ENCODE measurements around the gene MLXIP. TPM values are rescaled to one million over a fixed set of nuclear protein-coding genes. Genes with fewer than 3 reads are reported as not detected.
"Not testable (repeated sequence)": the region's sequence is repeated elsewhere in the genome, so short reads cannot be mapped to it uniquely, and the experiment has no call there.

MLXIP gene
- total RNA-seq, 4 donors from 2014 or later: 9.6 to 20.0 (median 11.4) TPM

GRCh38 chr12:122104844-122105243 lies 26.3 kb downstream of the MLXIP start:
- WGBS, 2 donors: 60 to 68% methylated on average over 7 of the region's 7 CpGs
- peaks cover 17 to 76% (median 41%) of the 10 kb centered on the region in 3 donors for H3K4me1 ChIP-seq

GRCh38 chr12:122105496-122105895 lies 26.9 kb downstream of the MLXIP start:
- H3K9me3 ChIP-seq; H3K36me3 ChIP-seq; H3K27me3 ChIP-seq; H3K4me3 ChIP-seq; DNase-seq; intact Hi-C loops (cut with DNase I): not testable (repeated sequence)
- Histone ChIP-seq H3K27ac (peak overlapping the region in 3 of 4 donors; percentile 22 to 35 (median 24)), H3K4me1 (peaks cover 15 to 76% (median 40%) of the 10 kb centered on the region in 3 donors)
- WGBS, 2 donors: 71 to 75% methylated on average over 10 of the region's 11 CpGs

More at GRCh38 chr12:122104844-122105243, 26.3 kb downstream of the MLXIP start:
- no peak for TF ChIP-seq CTCF (IDR thresholded peaks at IDR 0.05)
- no peak for TF ChIP-seq POLR2A (IDR thresholded peaks at IDR 0.05)
- Histone ChIP-seq H3K27ac (no peak overlapping the region), H3K4me3 (no peak overlapping the region), H3K27me3 (no peaks in the 10 kb centered on the region), H3K9me3 (no peaks in the 10 kb centered on the region), H3K36me3 (no peaks in the 10 kb centered on the region)
- no peak for DNase-seq
- intact Hi-C loops (cut with DNase I): no loop called here

- H3K9me3 ChIP-seq: no peaks in the 10 kb centered on the region
- 86 to 88% methylated on average over 6 to 7 of the region's 8 CpGs for WGBS, 2 donors
- no peak for DNase-seq
- H3K4me3 ChIP-seq: no peak overlapping the region
- peak overlapping the region in 1 of 4 donors; percentile 18 for H3K27ac ChIP-seq
- H3K27me3 ChIP-seq: no peaks in the 10 kb centered on the region
- peaks cover 15 to 81% (median 41%) of the 10 kb centered on the region in 3 donors for H3K4me1 ChIP-seq
- intact Hi-C loops (cut with DNase I): no loop called here
- no peaks in the 10 kb centered on the region for H3K36me3 ChIP-seq
- no peak for TF ChIP-seq POLR2A (IDR thresholded peaks at IDR 0.05)
- no peak for TF ChIP-seq CTCF (IDR thresholded peaks at IDR 0.05)
Observed at GRCh38 chr12:122106843-122107242, 28.3 kb downstream of the MLXIP start.

- TF ChIP-seq POLR2A (IDR thresholded peaks at IDR 0.05) (no peak), CTCF (IDR thresholded peaks at IDR 0.05) (no peak)
- no peak overlapping the region for H3K4me3 ChIP-seq
- no peaks in the 10 kb centered on the region for H3K27me3 ChIP-seq
- peak overlapping the region in 1 of 4 donors; percentile 18 for H3K27ac ChIP-seq
- H3K9me3 ChIP-seq: no peaks in the 10 kb centered on the region
- peaks cover 15 to 82% (median 41%) of the 10 kb centered on the region in 3 donors for H3K4me1 ChIP-seq
- H3K36me3 ChIP-seq: no peaks in the 10 kb centered on the region
- intact Hi-C loops (cut with DNase I): no loop called here
- DNase-seq: no peak
- 57 to 59% methylated on average over 5 to 6 of the region's 6 CpGs for WGBS, 2 donors
Observed at GRCh38 chr12:122107261-122107660, 28.7 kb downstream of the MLXIP start.

GRCh38 chr12:122111089-122111641 lies 32.6 kb downstream of the MLXIP start:
- H3K36me3 ChIP-seq: no peaks in the 10 kb centered on the region
- no peak overlapping the region for H3K27ac ChIP-seq
- intact Hi-C loops (cut with DNase I): no loop called here
- 23 to 33% methylated on average over 2 of the region's 2 CpGs for WGBS, 2 donors
- no peak for TF ChIP-seq CTCF (IDR thresholded peaks at IDR 0.05)
- TF ChIP-seq POLR2A (IDR thresholded peaks at IDR 0.05): no peak
- no peak for DNase-seq
- no peak overlapping the region for H3K4me3 ChIP-seq
- H3K4me1 ChIP-seq: peaks cover 15 to 70% (median 25%) of the 10 kb centered on the region in 3 donors
- H3K9me3 ChIP-seq: no peaks in the 10 kb centered on the region
- no peaks in the 10 kb centered on the region for H3K27me3 ChIP-seq
